Right lobe of liver (tissue), 6 donors: ENCODE data around the gene CPSF3. TPM values are rescaled to one million over a fixed set of nuclear protein-coding genes. Genes with fewer than 3 reads are reported as not detected.

ENCODE experiments used
- ATAC-seq, 4 donors: fragments of 200-7000 bp; cut with Tn5 transposase; one replicate each; pipeline ENCODE4 v1.9.1; 2020; ENCODE audit warnings: mild to moderate bottlenecking in 4 of 4, moderate library complexity in 4 of 4
- DNase-seq, 3 donors: peaks; one replicate each; pipeline ENCODE4 v3.0.0-alpha.2; 2020
- H3K27ac ChIP-seq, 3 donors: fragments of 200-600 bp; one replicate each; pipeline ENCODE4 v1.8.0; 2022
- H3K27me3 ChIP-seq, 2 donors: fragments of 200-600 bp; one replicate each; pipeline ENCODE4 v1.8.0; 2022
- H3K36me3 ChIP-seq, 4 donors: fragments of 200-600 bp; sonication (generic) in 1 of 4; one replicate each; pipeline versions ENCODE4 v1.5.1 to v1.8.0; 2017 to 2022; ENCODE audit warnings: control low read depth in 1 of 4
- H3K4me1 ChIP-seq, 4 donors: fragments of 200-600 bp; sonication (generic) in 1 of 4; one replicate each; pipeline versions ENCODE4 v1.5.1 to v1.8.0; 2017 to 2022; ENCODE audit warnings: control low read depth in 1 of 4
- H3K4me3 ChIP-seq, 3 donors: fragments of 200-600 bp; one replicate each; pipeline ENCODE4 v1.8.0; 2022
- H3K9me3 ChIP-seq, 4 donors: fragments of 200-600 bp; sonication (generic) in 1 of 4; one replicate each; pipeline versions ENCODE4 v1.5.1 to v1.8.0; 2017 to 2022; ENCODE audit warnings: control low read depth in 1 of 4
- POLR2A ChIP-seq: fragments of 450-650 bp; IDR thresholded peaks from one replicate; pipeline ENCODE4 v1.6.1; 2017; ENCODE audit warnings: antibody characterized with exemption, mild to moderate bottlenecking
- WGBS: methylation state at CpG from one replicate; pipeline ENCODE4 v1.1.6; 2018; ENCODE audit warnings: low coverage, low lambda C conversion rate; ENCODE audit not compliant: insufficient coverage; ENCODE audit errors: missing lambda C conversion rate; 5-methylcytosine and 5-hydroxymethylcytosine counted together
- intact Hi-C, 2 donors: fragments of 100-400 bp; cut with DNase I; formaldehyde crosslinking; loops; one replicate each; pipeline versions ENCODE4 v1.11.2 to v1.14.1; 2022
- total RNA-seq, 6 experiments: library from RNA; depleted of rRNA in 2 of 6; stranded (reverse); fragments of >200 nt in 2 of 6; fragmentation: NEBNext Ultra II Directional in 3 of 6; extraction: Animal tissue kit (Norgen Biotek cat#: 25700) in 3 of 6; gene quantifications; one replicate each; pipeline versions ENCODE4 v1.1.0 to v1.2.4, GENCODE V29; 2016 to 2023
- TF ChIP-seq, protein P1 (sequence below), 4 donors: fragments of 200-600 bp in 3 of 4; fragments of 450-650 bp in 1 of 4; IDR thresholded peaks; one replicate each; pipeline versions ENCODE4 v1.5.1 to v1.8.0; 2016 to 2022; ENCODE audit warnings: antibody characterized with exemption in 4 of 4, mild to moderate bottlenecking in 2 of 4
- donor health status: DM: no; HTN: yes; CAD: no.
- donor health status: DM: no; HTN: no; CAD: no.
- donor health status: DM: no; HTN: no; CAD: no.
- donor health status: DM: no; HTN: yes; CAD: no.
- donor health status: DM: no; HTN: yes; CAD: no.

Gene CPSF3
- total RNA-seq, 6 experiments from 2014 or later, result 10.6 to 21.2 (median 11.7) TPM

GRCh38 chr2:9517118-9517782 lies 93.8 kb downstream of the CPSF3 start:
- intact Hi-C loops, result no loop called here
- Histone ChIP-seq H3K4me1 (no peaks in the 10 kb centered on the region), H3K4me3 (no peak overlapping the region), H3K9me3 (no peaks in the 10 kb centered on the region), H3K36me3 (peaks cover 0 to 16% (median 10%) of the 10 kb centered on the region in 4 donors), H3K27me3 (no peaks in the 10 kb centered on the region), H3K27ac (no peak overlapping the region)
- no peak for DNase-seq
- ATAC-seq, result no peak
- TF ChIP-seq POLR2A, result no peak
- TF ChIP-seq, protein P1, sequence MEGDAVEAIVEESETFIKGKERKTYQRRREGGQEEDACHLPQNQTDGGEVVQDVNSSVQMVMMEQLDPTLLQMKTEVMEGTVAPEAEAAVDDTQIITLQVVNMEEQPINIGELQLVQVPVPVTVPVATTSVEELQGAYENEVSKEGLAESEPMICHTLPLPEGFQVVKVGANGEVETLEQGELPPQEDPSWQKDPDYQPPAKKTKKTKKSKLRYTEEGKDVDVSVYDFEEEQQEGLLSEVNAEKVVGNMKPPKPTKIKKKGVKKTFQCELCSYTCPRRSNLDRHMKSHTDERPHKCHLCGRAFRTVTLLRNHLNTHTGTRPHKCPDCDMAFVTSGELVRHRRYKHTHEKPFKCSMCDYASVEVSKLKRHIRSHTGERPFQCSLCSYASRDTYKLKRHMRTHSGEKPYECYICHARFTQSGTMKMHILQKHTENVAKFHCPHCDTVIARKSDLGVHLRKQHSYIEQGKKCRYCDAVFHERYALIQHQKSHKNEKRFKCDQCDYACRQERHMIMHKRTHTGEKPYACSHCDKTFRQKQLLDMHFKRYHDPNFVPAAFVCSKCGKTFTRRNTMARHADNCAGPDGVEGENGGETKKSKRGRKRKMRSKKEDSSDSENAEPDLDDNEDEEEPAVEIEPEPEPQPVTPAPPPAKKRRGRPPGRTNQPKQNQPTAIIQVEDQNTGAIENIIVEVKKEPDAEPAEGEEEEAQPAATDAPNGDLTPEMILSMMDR (IDR thresholded peaks at IDR 0.05), result no peak
- 91% methylated on average over 2 of the region's 2 CpGs for WGBS

DNA sequence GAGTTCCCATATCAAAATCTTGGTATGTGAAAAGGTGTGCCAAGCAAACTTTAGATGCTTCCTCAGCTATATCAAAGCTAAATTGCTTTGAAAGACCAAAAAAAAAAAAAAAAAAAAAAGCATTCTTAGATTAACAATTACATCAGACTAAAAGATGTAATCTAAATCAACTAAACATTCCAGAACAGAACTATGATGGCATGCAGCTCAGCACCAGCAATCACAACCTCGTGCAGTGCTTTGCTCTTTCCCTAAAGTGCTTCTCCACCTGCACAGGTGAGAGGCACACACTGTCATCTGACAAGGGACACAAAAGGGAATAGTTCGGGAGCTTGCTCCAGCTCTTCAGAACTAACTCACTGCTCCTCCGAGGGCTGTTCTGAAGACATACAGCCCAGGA lies 94.7 kb downstream of the CPSF3 start:
- ATAC-seq, result no peak
- H3K27ac ChIP-seq, result no peak overlapping the region
- intact Hi-C loops, result no loop called here
- H3K4me1 ChIP-seq, result no peaks in the 10 kb centered on the region
- no peaks in the 10 kb centered on the region for H3K9me3 ChIP-seq
- H3K27me3 ChIP-seq, result no peaks in the 10 kb centered on the region
- no peak overlapping the region for H3K4me3 ChIP-seq
- no peak for DNase-seq
- 92% methylated on average over 3 of the region's 3 CpGs for WGBS
- no peak for TF ChIP-seq POLR2A
- TF ChIP-seq, protein P1 (IDR thresholded peaks at IDR 0.05), result no peak
- peaks cover 0 to 16% (median 6%) of the 10 kb centered on the region in 4 donors for H3K36me3 ChIP-seq

DNA sequence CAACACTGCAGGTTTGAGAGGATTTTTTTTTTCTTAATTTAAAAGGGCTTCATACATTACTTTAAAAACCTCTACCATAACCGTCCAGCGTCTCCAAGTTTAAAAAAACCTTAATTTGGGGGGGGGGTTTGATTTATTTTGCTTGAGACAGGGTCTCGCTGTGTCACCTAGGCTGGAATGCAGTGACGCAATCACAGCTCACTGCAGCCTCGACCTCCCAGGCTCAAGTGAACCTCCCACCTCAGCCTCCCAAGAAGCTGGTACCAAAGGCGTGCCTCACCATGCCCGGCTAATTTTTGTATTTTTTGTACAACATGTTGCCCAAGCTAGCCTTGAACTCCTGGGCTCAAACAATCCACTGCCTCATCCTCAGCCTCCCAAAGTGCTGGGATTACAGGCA lies 95.3 kb downstream of the CPSF3 start:
- Histone ChIP-seq H3K4me3 (no peak overlapping the region), H3K27me3 (no peaks in the 10 kb centered on the region), H3K4me1 (no peaks in the 10 kb centered on the region), H3K27ac (no peak overlapping the region), H3K36me3 (peaks cover 0 to 16% (median 4%) of the 10 kb centered on the region in 4 donors), H3K9me3 (no peaks in the 10 kb centered on the region)
- intact Hi-C loops, result no loop called here
- 96% methylated on average over 7 of the region's 7 CpGs for WGBS
- ATAC-seq (no peak), DNase-seq (no peak)
- TF ChIP-seq, protein P1 (IDR thresholded peaks at IDR 0.05), result no peak
- TF ChIP-seq POLR2A, result no peak

- no peaks in the 10 kb centered on the region for H3K27me3 ChIP-seq
- intact Hi-C loops, result no loop called here
- TF ChIP-seq, protein P1 (IDR thresholded peaks at IDR 0.05), result no peak
- no peak for TF ChIP-seq POLR2A
- H3K9me3 ChIP-seq, result no peaks in the 10 kb centered on the region
- peaks cover 0 to 16% (median 4%) of the 10 kb centered on the region in 4 donors for H3K36me3 ChIP-seq
- no peak for DNase-seq
- 80% methylated on average over 1 of the region's 2 CpGs for WGBS
- H3K4me3 ChIP-seq, result no peak overlapping the region
- H3K27ac ChIP-seq, result no peak overlapping the region
- ATAC-seq, result no peak
- H3K4me1 ChIP-seq, result no peaks in the 10 kb centered on the region
Measured at GRCh38 chr2:9519250-9519649, 95.8 kb downstream of the CPSF3 start.

Other genes starting within 250 kb of the CPSF3 start
- gene ASAP2, start 216.8 kb upstream of the CPSF3 start, total RNA-seq, result 1 to 10 TPM; 2.4 to 5.2 (median 3.9) TPM
- 10 to 100 TPM in 5 of 6 experiments, 1 to 10 TPM in 1; 9.6 to 28.5 (median 20.8) TPM for gene ITGB1BP1, start 126 bp upstream of the CPSF3 start, total RNA-seq
- gene IAH1, start 50.9 kb downstream of the CPSF3 start, total RNA-seq, result 10 to 100 TPM; 30.4 to 41.3 (median 33.6) TPM
- 10 to 100 TPM in 1 of 6 experiments, 1 to 10 TPM in 5; 5.1 to 11.7 (median 6.6) TPM for gene ADAM17, start 132.2 kb downstream of the CPSF3 start, total RNA-seq
- gene YWHAQ, start 207.3 kb downstream of the CPSF3 start, total RNA-seq, result 100 to 1,000 TPM in 1 of 6 experiments, 10 to 100 TPM in 5; 70.4 to 105 (median 84.2) TPM